Measurements from ENCODE around the gene MUC4. TPM values are rescaled to one million over a fixed set of nuclear protein-coding genes. Genes with fewer than 3 reads are reported as not detected.
"Not testable (repeated sequence)": the region's sequence is repeated elsewhere in the genome, so short reads cannot be mapped to it uniquely, and the experiment has no call there.

MUC4 gene
- total and polyA plus RNA-seq, 2 experiments from 2014 or later: not detected

GRCh38 chr3:195829897-195830254, 18.1 kb upstream of the MUC4 start:
- no peak for TF ChIP-seq EZH2phosphoT487 (IDR thresholded peaks at IDR 0.05; ENCODE audit: insufficient read depth, low read depth)
- no peak for TF ChIP-seq EZH2 (IDR thresholded peaks at IDR 0.05; ENCODE audit: insufficient read depth, poor library complexity, severe bottlenecking)
- Histone ChIP-seq H3K9ac (no peak overlapping the region), H3K4me2 (ENCODE audit: unreplicated experiment) (no peak overlapping the region), H3K27me3 (replicated peaks; ENCODE audit: insufficient read depth) (peaks cover 4% of the 10 kb centered on the region; the same call in 1 of the 2 replicates), H3K9me3 (ENCODE audit: low read depth) (no peaks in the 10 kb centered on the region), H3K4me1 (ENCODE audit: insufficient read depth) (no peaks in the 10 kb centered on the region), H3K9me2 (ENCODE audit: insufficient read depth) (no peaks in the 10 kb centered on the region), H3K36me3 (ENCODE audit: low read depth) (no peaks in the 10 kb centered on the region), H3F3A (ENCODE audit: insufficient read depth) (no peaks in the 10 kb centered on the region), H3K79me2 (ENCODE audit: insufficient read depth) (no peaks in the 10 kb centered on the region), H3K27ac (no peak overlapping the region), H2AFZ (no peak overlapping the region), H3K4me3 (no peak overlapping the region), H4K20me1 (ENCODE audit: insufficient read depth) (no peaks in the 10 kb centered on the region)
- DNase-seq: no peak
- 63 to 69% methylated on average over 15 to 16 of the region's 16 CpGs for WGBS, 2 experiments (ENCODE audit: low coverage in 1 of 2, low lambda C conversion rate in 2 of 2, missing lambda C conversion rate in 2 of 2)
- in situ Hi-C loops (cut with MboI): no loop called here

DNA sequence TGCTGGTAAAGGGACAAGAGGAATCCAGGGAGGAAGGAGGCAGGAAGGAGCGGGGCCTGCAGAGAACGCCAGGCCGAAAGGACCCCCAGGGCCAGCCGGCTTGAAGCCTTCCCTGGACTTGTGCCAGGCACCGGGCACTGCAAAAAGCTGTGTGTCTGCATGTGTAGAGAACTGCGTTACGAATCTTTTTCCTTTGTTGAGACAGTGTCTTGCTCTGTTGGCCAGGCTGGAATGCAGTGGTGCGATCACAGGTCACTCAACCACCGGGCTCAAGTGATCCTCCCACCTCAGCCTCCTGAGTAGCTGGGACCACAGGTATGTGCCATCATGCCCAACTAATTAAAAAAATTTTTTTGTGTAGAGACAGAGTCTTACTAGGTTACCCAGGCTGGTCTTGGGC, 17.0 kb upstream of the MUC4 start:
- H2AFZ ChIP-seq: no peak overlapping the region
- no peak overlapping the region for H3K9ac ChIP-seq
- in situ Hi-C loops (cut with MboI): no loop called here
- H3K9me2 ChIP-seq (ENCODE audit: insufficient read depth): no peaks in the 10 kb centered on the region
- H3K79me2 ChIP-seq (ENCODE audit: insufficient read depth): no peaks in the 10 kb centered on the region
- H3K9me3 ChIP-seq (ENCODE audit: low read depth): no peaks in the 10 kb centered on the region
- H3K4me1 ChIP-seq (ENCODE audit: insufficient read depth): no peaks in the 10 kb centered on the region
- no peak for DNase-seq
- H3K27me3 ChIP-seq (replicated peaks; ENCODE audit: insufficient read depth): peaks cover 7% of the 10 kb centered on the region
- TF ChIP-seq EZH2 (IDR thresholded peaks at IDR 0.05; ENCODE audit: insufficient read depth, poor library complexity, severe bottlenecking): no peak
- TF ChIP-seq EZH2phosphoT487 (IDR thresholded peaks at IDR 0.05; ENCODE audit: insufficient read depth, low read depth): no peak
- no peaks in the 10 kb centered on the region for H4K20me1 ChIP-seq (ENCODE audit: insufficient read depth)
- WGBS, 2 experiments (ENCODE audit: low coverage in 1 of 2, low lambda C conversion rate in 2 of 2, missing lambda C conversion rate in 2 of 2): 58 to 64% methylated on average over 9 of the region's 9 CpGs
- H3F3A ChIP-seq (ENCODE audit: insufficient read depth): no peaks in the 10 kb centered on the region
- no peak overlapping the region for H3K4me3 ChIP-seq
- H3K4me2 ChIP-seq (ENCODE audit: unreplicated experiment): no peak overlapping the region
- H3K27ac ChIP-seq: no peak overlapping the region
- H3K36me3 ChIP-seq (ENCODE audit: low read depth): no peaks in the 10 kb centered on the region

- 77 to 81% methylated on average over 47 of the region's 47 CpGs for WGBS, 2 experiments (ENCODE audit: low coverage in 1 of 2, low lambda C conversion rate in 2 of 2, missing lambda C conversion rate in 2 of 2)
- Histone ChIP-seq H3K9me2 (ENCODE audit: insufficient read depth) (no peaks in the 10 kb centered on the region), H3K4me1 (ENCODE audit: insufficient read depth) (no peaks in the 10 kb centered on the region), H3K9ac (no peak overlapping the region), H3K9me3 (ENCODE audit: low read depth) (no peaks in the 10 kb centered on the region), H3K4me3 (no peak overlapping the region), H3K27ac (no peak overlapping the region), H3K36me3 (ENCODE audit: low read depth) (no peaks in the 10 kb centered on the region), H3K27me3 (replicated peaks; ENCODE audit: insufficient read depth) (peaks cover 12% of the 10 kb centered on the region), H4K20me1 (ENCODE audit: insufficient read depth) (no peaks in the 10 kb centered on the region), H3K4me2 (ENCODE audit: unreplicated experiment) (no peak overlapping the region), H3F3A (ENCODE audit: insufficient read depth) (no peaks in the 10 kb centered on the region), H3K79me2 (ENCODE audit: insufficient read depth) (no peaks in the 10 kb centered on the region), H2AFZ (no peak overlapping the region)
- DNase-seq: no peak
- TF ChIP-seq EZH2phosphoT487 (IDR thresholded peaks at IDR 0.05; ENCODE audit: insufficient read depth, low read depth): no peak
- no peak for TF ChIP-seq EZH2 (IDR thresholded peaks at IDR 0.05; ENCODE audit: insufficient read depth, poor library complexity, severe bottlenecking)
- in situ Hi-C loops (cut with MboI): no loop called here
These were observed 14.4 kb upstream of the MUC4 start for GRCh38 chr3:195825857-195826804.

GRCh38 chr3:195825191-195825588, 13.5 kb upstream of the MUC4 start:
- no peak overlapping the region for H3K4me2 ChIP-seq (ENCODE audit: unreplicated experiment)

DNA sequence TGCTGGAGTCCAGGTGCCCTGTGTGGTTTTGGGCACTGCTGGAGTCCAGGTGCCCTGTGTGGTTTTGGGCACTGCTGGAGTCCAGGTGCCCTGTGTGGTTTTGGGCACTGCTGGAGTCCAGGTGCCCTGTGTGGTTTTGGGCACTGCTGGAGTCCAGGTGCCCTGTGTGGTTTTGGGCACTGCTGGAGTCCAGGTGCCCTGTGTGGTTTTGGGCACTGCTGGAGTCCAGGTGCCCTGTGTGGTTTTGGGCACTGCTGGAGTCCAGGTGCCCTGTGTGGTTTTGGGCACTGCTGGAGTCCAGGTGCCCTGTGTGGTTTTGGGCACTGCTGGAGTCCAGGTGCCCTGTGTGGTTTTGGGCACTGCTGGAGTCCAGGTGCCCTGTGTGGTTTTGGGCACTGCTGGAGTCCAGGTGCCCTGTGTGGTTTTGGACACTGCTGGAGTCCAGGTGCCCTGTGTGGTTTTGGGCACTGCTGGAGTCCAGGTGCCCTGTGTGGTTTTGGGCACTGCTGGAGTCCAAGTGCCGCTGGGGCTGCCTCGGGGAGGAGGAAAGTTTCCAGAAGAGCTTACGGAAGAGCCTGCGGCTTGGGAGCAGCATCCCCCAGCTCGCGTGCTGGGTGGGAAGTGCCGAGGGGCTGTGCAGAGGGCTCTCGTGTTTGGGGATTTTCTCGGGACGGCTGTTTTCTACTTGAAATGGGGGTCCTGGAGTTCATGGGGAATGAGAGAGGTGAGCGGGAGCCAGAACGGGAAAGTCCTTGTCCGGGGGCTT, 12.9 kb upstream of the MUC4 start:
- H3K79me2 ChIP-seq (ENCODE audit: insufficient read depth); in situ Hi-C loops (cut with MboI); H3F3A ChIP-seq (ENCODE audit: insufficient read depth); H3K4me1 ChIP-seq (ENCODE audit: insufficient read depth); DNase-seq; H3K4me2 ChIP-seq (ENCODE audit: unreplicated experiment); H2AFZ ChIP-seq; H3K27ac ChIP-seq; H3K36me3 ChIP-seq (ENCODE audit: low read depth); H3K9me3 ChIP-seq (ENCODE audit: low read depth); H4K20me1 ChIP-seq (ENCODE audit: insufficient read depth); H3K4me3 ChIP-seq; H3K9me2 ChIP-seq (ENCODE audit: insufficient read depth); H3K9ac ChIP-seq: not testable (repeated sequence)
- H3K27me3 ChIP-seq (replicated peaks; ENCODE audit: insufficient read depth): peaks cover 15% of the 10 kb centered on the region
- WGBS, 2 experiments (ENCODE audit: low coverage in 1 of 2, low lambda C conversion rate in 2 of 2, missing lambda C conversion rate in 2 of 2): 38 to 41% methylated on average over 13 of the region's 13 CpGs

More at GRCh38 chr3:195825191-195825588, 13.5 kb upstream of the MUC4 start:
- Histone ChIP-seq H3K79me2 (ENCODE audit: insufficient read depth) (no peaks in the 10 kb centered on the region), H3K36me3 (ENCODE audit: low read depth) (no peaks in the 10 kb centered on the region), H3K4me1 (ENCODE audit: insufficient read depth) (no peaks in the 10 kb centered on the region), H3K27ac (no peak overlapping the region), H3K4me3 (no peak overlapping the region), H3K9ac (no peak overlapping the region), H2AFZ (no peak overlapping the region), H3F3A (ENCODE audit: insufficient read depth) (no peaks in the 10 kb centered on the region), H4K20me1 (ENCODE audit: insufficient read depth) (no peaks in the 10 kb centered on the region), H3K9me3 (ENCODE audit: low read depth) (no peaks in the 10 kb centered on the region), H3K27me3 (replicated peaks; ENCODE audit: insufficient read depth) (peaks cover 12% of the 10 kb centered on the region), H3K9me2 (ENCODE audit: insufficient read depth) (no peaks in the 10 kb centered on the region)
- no peak for DNase-seq
- 60 to 70% methylated on average over 11 to 15 of the region's 15 CpGs for WGBS, 2 experiments (ENCODE audit: low coverage in 1 of 2, low lambda C conversion rate in 2 of 2, missing lambda C conversion rate in 2 of 2)
- in situ Hi-C loops (cut with MboI): no loop called here
- TF ChIP-seq EZH2phosphoT487 (IDR thresholded peaks at IDR 0.05; ENCODE audit: insufficient read depth, low read depth) (no peak), EZH2 (IDR thresholded peaks at IDR 0.05; ENCODE audit: insufficient read depth, poor library complexity, severe bottlenecking) (no peak)
